ENCODE data around the gene NDUFS5. TPM values are rescaled to one million over a fixed set of nuclear protein-coding genes. Genes with fewer than 3 reads are reported as not detected.
"Not testable (repeated sequence)": the region's sequence is repeated elsewhere in the genome, so short reads cannot be mapped to it uniquely, and the experiment has no call there.

The NDUFS5 gene
- polyA plus RNA-seq, 1 donor (not counting 4 experiments of a cell fraction or from before 2014, with no cell fraction given): 977 TPM

DNA sequence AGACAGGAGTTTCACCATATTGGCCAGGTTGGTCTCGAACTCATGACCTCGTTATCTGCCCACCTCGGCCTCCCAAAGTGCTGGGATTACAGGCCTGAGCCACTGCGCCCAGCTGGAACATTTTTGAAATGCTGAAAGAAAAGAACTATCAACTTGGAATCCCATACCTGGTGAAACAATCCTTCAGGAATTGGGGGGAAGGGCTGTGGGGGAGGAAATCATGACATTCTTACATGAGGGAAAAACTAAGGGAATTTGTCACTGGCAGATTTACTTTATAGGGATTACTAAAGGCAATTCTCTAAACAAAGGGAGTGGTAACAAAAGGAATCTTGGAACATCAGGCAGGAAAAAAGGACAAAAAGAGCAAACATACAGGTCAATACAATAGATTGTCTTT lies 25.8 kb downstream of the NDUFS5 start:
- H3K27ac ChIP-seq (ENCODE audit: control insufficient read depth, insufficient read depth, low read length): no peak overlapping the region
- no peaks in the 10 kb centered on the region for H4K20me1 ChIP-seq (ENCODE audit: control insufficient read depth, extremely low read depth, insufficient read depth, low read length)
- H3K9me3 ChIP-seq (ENCODE audit: control insufficient read depth, low read depth, low read length): no peaks in the 10 kb centered on the region
- TF ChIP-seq EZH2 (IDR thresholded peaks at IDR 0.05; ENCODE audit: low read length): no peak
- TF ChIP-seq CTCF (optimal IDR thresholded peaks at IDR 0.05 in 1 of 3, IDR thresholded peaks at IDR 0.05 in 1 of 3, conservative IDR thresholded peaks at IDR 0.05 in 1 of 3; ENCODE audit: extremely low read depth in 1 of 3, insufficient read depth in 2 of 3, low read length in 3 of 3): no peak
- no peaks in the 10 kb centered on the region for H3K9me1 ChIP-seq (ENCODE audit: control insufficient read depth, extremely low read depth, insufficient read depth, low read length)
- H3K9ac ChIP-seq (ENCODE audit: control insufficient read depth, extremely low read depth, insufficient read depth, low read length): no peak overlapping the region
- FAIRE-seq (no peak), DNase-seq (ENCODE audit: low read depth, low spot score) (no peak)
- no peak overlapping the region for H3K4me3 ChIP-seq (ENCODE audit: control insufficient read depth in 2 of 3, extremely low read depth in 1 of 3, insufficient read depth in 2 of 3, low read depth in 1 of 3, low read length in 3 of 3)
- no peaks in the 10 kb centered on the region for H3K4me1 ChIP-seq (ENCODE audit: control insufficient read depth, extremely low read depth, insufficient read depth, low read length)
- H3K79me2 ChIP-seq (ENCODE audit: control insufficient read depth, insufficient read depth, low read length): no peaks in the 10 kb centered on the region
- peaks cover 0 to under 1% of the 10 kb centered on the region in 2 experiments for H3K36me3 ChIP-seq (ENCODE audit: control insufficient read depth in 2 of 2, extremely low read depth in 1 of 2, insufficient read depth in 2 of 2, low read length in 2 of 2)
- no peak overlapping the region for H3K4me2 ChIP-seq (ENCODE audit: control insufficient read depth, extremely low read depth, insufficient read depth, low read depth, low read length)
- H3K27me3 ChIP-seq (ENCODE audit: control insufficient read depth, extremely low read depth, insufficient read depth, low read length): no peaks in the 10 kb centered on the region
- dilution Hi-C loops (cut with MboI; ENCODE audit: extremely low pct_ligation_motif_present, low sequenced_read_pairs): no loop called here
- H2AFZ ChIP-seq (ENCODE audit: control insufficient read depth, low read length): no peak overlapping the region

DNA sequence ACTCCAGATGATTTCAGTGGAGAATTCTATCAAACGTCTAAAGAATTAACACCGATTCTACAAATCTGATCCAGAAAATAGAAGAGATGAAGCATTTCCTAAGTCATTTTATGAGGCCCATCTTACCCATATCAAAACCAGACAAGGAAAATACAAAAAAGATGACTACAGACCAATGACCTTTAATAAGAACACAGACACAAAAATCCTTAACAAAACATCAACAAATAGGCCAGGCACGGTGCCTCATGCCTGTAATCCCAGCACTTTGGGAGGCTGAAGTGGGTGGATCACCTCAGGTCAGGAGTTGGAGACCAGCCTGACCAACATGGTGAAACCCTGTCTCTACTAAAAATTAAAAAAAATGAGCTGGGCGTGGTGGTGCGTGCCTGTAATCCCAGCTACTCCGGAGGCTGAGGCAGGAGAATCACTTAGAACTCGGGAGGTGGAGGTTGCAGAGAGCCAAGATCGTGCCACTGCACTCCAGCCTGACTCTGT lies 29.1 kb downstream of the NDUFS5 start:
- H3K9ac ChIP-seq (ENCODE audit: control insufficient read depth, extremely low read depth, insufficient read depth, low read length); H3K27ac ChIP-seq (ENCODE audit: control insufficient read depth, insufficient read depth, low read length); H3K4me2 ChIP-seq (ENCODE audit: control insufficient read depth, extremely low read depth, insufficient read depth, low read depth, low read length); H2AFZ ChIP-seq (ENCODE audit: control insufficient read depth, low read length); H3K9me1 ChIP-seq (ENCODE audit: control insufficient read depth, extremely low read depth, insufficient read depth, low read length); FAIRE-seq; dilution Hi-C loops (cut with MboI; ENCODE audit: extremely low pct_ligation_motif_present, low sequenced_read_pairs); H3K27me3 ChIP-seq (ENCODE audit: control insufficient read depth, extremely low read depth, insufficient read depth, low read length); H3K79me2 ChIP-seq (ENCODE audit: control insufficient read depth, insufficient read depth, low read length); H3K4me1 ChIP-seq (ENCODE audit: control insufficient read depth, extremely low read depth, insufficient read depth, low read length); H3K4me3 ChIP-seq (ENCODE audit: control insufficient read depth in 2 of 3, extremely low read depth in 1 of 3, insufficient read depth in 2 of 3, low read depth in 1 of 3, low read length in 3 of 3); H3K9me3 ChIP-seq (ENCODE audit: control insufficient read depth, low read depth, low read length); H4K20me1 ChIP-seq (ENCODE audit: control insufficient read depth, extremely low read depth, insufficient read depth, low read length); DNase-seq (ENCODE audit: low read depth, low spot score); H3K36me3 ChIP-seq (ENCODE audit: control insufficient read depth in 2 of 2, extremely low read depth in 1 of 2, insufficient read depth in 2 of 2, low read length in 2 of 2): not testable (repeated sequence)

GRCh38 chr1:39061516-39061915 lies 35.4 kb downstream of the NDUFS5 start:
- H2AFZ ChIP-seq (ENCODE audit: control insufficient read depth, low read length); FAIRE-seq; H3K4me1 ChIP-seq (ENCODE audit: control insufficient read depth, extremely low read depth, insufficient read depth, low read length); H4K20me1 ChIP-seq (ENCODE audit: control insufficient read depth, extremely low read depth, insufficient read depth, low read length); H3K9ac ChIP-seq (ENCODE audit: control insufficient read depth, extremely low read depth, insufficient read depth, low read length); DNase-seq (ENCODE audit: low read depth, low spot score); H3K27me3 ChIP-seq (ENCODE audit: control insufficient read depth, extremely low read depth, insufficient read depth, low read length); H3K36me3 ChIP-seq (ENCODE audit: control insufficient read depth in 2 of 2, extremely low read depth in 1 of 2, insufficient read depth in 2 of 2, low read length in 2 of 2); H3K4me2 ChIP-seq (ENCODE audit: control insufficient read depth, extremely low read depth, insufficient read depth, low read depth, low read length); H3K4me3 ChIP-seq (ENCODE audit: control insufficient read depth in 2 of 3, extremely low read depth in 1 of 3, insufficient read depth in 2 of 3, low read depth in 1 of 3, low read length in 3 of 3); H3K9me1 ChIP-seq (ENCODE audit: control insufficient read depth, extremely low read depth, insufficient read depth, low read length); H3K27ac ChIP-seq (ENCODE audit: control insufficient read depth, insufficient read depth, low read length); H3K79me2 ChIP-seq (ENCODE audit: control insufficient read depth, insufficient read depth, low read length); dilution Hi-C loops (cut with MboI; ENCODE audit: extremely low pct_ligation_motif_present, low sequenced_read_pairs); H3K9me3 ChIP-seq (ENCODE audit: control insufficient read depth, low read depth, low read length): not testable (repeated sequence)
